ENCODE data around the gene ARMC3.

DNA sequence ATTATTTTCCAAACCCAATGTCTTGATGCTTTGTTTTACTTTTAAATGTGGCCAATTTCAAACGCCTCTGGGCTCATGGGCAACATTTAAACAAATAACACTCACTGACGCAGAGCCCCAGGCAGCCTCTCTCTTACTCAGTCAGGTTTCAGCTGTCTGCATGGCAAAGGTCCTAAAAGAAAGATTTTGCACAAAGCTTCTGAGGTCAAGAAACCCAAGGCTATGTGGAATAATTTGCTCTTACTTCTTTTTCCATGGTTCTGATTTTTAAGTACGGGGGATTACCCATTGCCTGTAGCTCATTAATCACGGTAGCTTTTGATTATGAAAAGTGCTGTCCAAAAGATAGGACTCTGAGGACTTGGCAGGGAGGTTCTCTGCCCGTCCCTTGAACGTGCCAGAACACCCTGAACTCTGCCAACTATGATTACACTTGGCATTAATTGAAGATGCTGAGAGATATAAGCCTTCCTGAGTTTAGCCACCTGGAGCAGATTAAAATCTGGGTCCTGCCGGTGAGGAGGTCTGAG is 153.4 kb downstream of the ARMC3 start:
- TF ChIP-seq, protein P1, sequence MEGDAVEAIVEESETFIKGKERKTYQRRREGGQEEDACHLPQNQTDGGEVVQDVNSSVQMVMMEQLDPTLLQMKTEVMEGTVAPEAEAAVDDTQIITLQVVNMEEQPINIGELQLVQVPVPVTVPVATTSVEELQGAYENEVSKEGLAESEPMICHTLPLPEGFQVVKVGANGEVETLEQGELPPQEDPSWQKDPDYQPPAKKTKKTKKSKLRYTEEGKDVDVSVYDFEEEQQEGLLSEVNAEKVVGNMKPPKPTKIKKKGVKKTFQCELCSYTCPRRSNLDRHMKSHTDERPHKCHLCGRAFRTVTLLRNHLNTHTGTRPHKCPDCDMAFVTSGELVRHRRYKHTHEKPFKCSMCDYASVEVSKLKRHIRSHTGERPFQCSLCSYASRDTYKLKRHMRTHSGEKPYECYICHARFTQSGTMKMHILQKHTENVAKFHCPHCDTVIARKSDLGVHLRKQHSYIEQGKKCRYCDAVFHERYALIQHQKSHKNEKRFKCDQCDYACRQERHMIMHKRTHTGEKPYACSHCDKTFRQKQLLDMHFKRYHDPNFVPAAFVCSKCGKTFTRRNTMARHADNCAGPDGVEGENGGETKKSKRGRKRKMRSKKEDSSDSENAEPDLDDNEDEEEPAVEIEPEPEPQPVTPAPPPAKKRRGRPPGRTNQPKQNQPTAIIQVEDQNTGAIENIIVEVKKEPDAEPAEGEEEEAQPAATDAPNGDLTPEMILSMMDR (conservative IDR thresholded peaks at IDR 0.05 in 1 of 2, IDR thresholded peaks at IDR 0.05 in 1 of 2; ENCODE audit: extremely low read depth in 1 of 2, insufficient read depth in 1 of 2, low read depth in 1 of 2, low read length in 2 of 2): no peak
- TF ChIP-seq EZH2 (IDR thresholded peaks at IDR 0.05; ENCODE audit: borderline replicate concordance, low read length): no peak

Measured in mammary epithelial cell (primary cell).